ENCODE measurements around the gene HMGCS2.

- TF ChIP-seq EGR1 (IDR thresholded peaks at IDR 0.05; ENCODE audit: low read depth in 2 of 2) (no peak), CTCF (IDR thresholded peaks at IDR 0.05; ENCODE audit: low read depth, low read length, missing input control) (no peak), HNF4G (IDR thresholded peaks at IDR 0.05) (no peak), YY1 (IDR thresholded peaks at IDR 0.05) (no peak), MAX (IDR thresholded peaks at IDR 0.05) (no peak)
These were observed 56.8 kb downstream of the HMGCS2 start, which contains the start of gene PHGDH for GRCh38 chr1:119711804-119712341.
